Measurements from ENCODE around the gene DCAF8L2. TPM values are rescaled to one million over a fixed set of nuclear protein-coding genes. Genes with fewer than 3 reads are reported as not detected.

Gene DCAF8L2
- total RNA-seq, 1 experiment from 2014 or later = not detected

- H3K4me3 Mint-ChIP-seq = no peak overlapping the region
- Histone ChIP-seq H4K20me1 (ENCODE audit: control insufficient read depth, insufficient read depth, insufficient read length) (no peaks in the 10 kb centered on the region), H3K79me2 (ENCODE audit: insufficient read depth, low read length) (no peaks in the 10 kb centered on the region), H2BK120ac (ENCODE audit: low read depth, low read length, poor library complexity, severe bottlenecking) (no peak overlapping the region), H2BK12ac (ENCODE audit: insufficient read length, low read depth, low read length) (no peak overlapping the region), H3K9ac (ENCODE audit: extremely low read depth, insufficient read length, low read length) (no peak overlapping the region), H3K4me1 (ENCODE audit: insufficient read depth, low read length) (no peaks in the 10 kb centered on the region), H3K27ac (ENCODE audit: insufficient read length, low read depth, low read length) (no peak overlapping the region), H2BK15ac (ENCODE audit: low read depth, low read length) (no peak overlapping the region), H3K4ac (ENCODE audit: low read depth, low read length) (no peak overlapping the region), H3K56ac (ENCODE audit: insufficient read length, low read depth, low read length) (no peak overlapping the region), H4K8ac (replicated peaks; ENCODE audit: insufficient read length, low read depth, low read length) (no peak overlapping the region), H3K9me3 (ENCODE audit: control insufficient read depth, low read depth, low read length) (no peaks in the 10 kb centered on the region), H2BK5ac (ENCODE audit: insufficient read length, low read length) (no peak overlapping the region), H2AK5ac (ENCODE audit: insufficient read length, low read length) (no peak overlapping the region), H3T11ph (ENCODE audit: low read length) (no peak overlapping the region), H3K4me2 (ENCODE audit: insufficient read depth, insufficient read length, low read length) (no peak overlapping the region), H3K23me2 (ENCODE audit: insufficient read length, low read depth, low read length, poor library complexity, severe bottlenecking) (no peaks in the 10 kb centered on the region), H2BK20ac (ENCODE audit: low read depth, low read length, poor library complexity, severe bottlenecking) (no peak overlapping the region), H4K5ac (ENCODE audit: insufficient read length, low read depth, low read length) (no peak overlapping the region), H3K23ac (ENCODE audit: insufficient read length, low read depth, low read length) (no peak overlapping the region), H3K79me1 (ENCODE audit: insufficient read depth, low read depth, low read length, poor library complexity, severe bottlenecking) (no peaks in the 10 kb centered on the region), H3K14ac (ENCODE audit: insufficient read depth, low read length) (no peak overlapping the region), H4K91ac (ENCODE audit: insufficient read length, low read depth, low read length) (no peak overlapping the region), H3K18ac (ENCODE audit: insufficient read length, low read depth, low read length) (no peak overlapping the region), H3K27me3 (ENCODE audit: insufficient read depth, low read length) (no peaks in the 10 kb centered on the region), H2AFZ (ENCODE audit: low read length) (no peak overlapping the region)
- no CpG with 5 or more reads among the region's 2 CpGs for WGBS (ENCODE audit: extremely low coverage, insufficient read length, low lambda C conversion rate)
- no peaks in the 10 kb centered on the region for H3K36me3 Mint-ChIP-seq (ENCODE audit: insufficient read depth in 1 of 3, low read depth in 3 of 3)
- H3K4me1 Mint-ChIP-seq = no peaks in the 10 kb centered on the region
- H3K27ac Mint-ChIP-seq = no peak overlapping the region
- no peaks in the 10 kb centered on the region for H3K27me3 Mint-ChIP-seq (ENCODE audit: low read depth)
- TF ChIP-seq CTCF (conservative IDR thresholded peaks at IDR 0.05) = no peak
- H3K9me3 Mint-ChIP-seq = peaks cover 37 to 47% of the 10 kb centered on the region in 2 experiments
- no peak for DNase-seq
Measured at GRCh38 chrX:27775984-27776383, 185.8 kb downstream of the DCAF8L2 start.

Measured in H9 (cell line).